ENCODE measurements around the gene TP53AIP1. TPM values are rescaled to one million over a fixed set of nuclear protein-coding genes. Genes with fewer than 3 reads are reported as not detected.

TP53AIP1 gene
- total RNA-seq, 1 donor from 2014 or later, result not detected

GRCh38 chr11:128946648-128947047 is 4.0 kb upstream of the TP53AIP1 start:
- intact Hi-C loops (cut with micrococcal nuclease), result no loop called here

DNA sequence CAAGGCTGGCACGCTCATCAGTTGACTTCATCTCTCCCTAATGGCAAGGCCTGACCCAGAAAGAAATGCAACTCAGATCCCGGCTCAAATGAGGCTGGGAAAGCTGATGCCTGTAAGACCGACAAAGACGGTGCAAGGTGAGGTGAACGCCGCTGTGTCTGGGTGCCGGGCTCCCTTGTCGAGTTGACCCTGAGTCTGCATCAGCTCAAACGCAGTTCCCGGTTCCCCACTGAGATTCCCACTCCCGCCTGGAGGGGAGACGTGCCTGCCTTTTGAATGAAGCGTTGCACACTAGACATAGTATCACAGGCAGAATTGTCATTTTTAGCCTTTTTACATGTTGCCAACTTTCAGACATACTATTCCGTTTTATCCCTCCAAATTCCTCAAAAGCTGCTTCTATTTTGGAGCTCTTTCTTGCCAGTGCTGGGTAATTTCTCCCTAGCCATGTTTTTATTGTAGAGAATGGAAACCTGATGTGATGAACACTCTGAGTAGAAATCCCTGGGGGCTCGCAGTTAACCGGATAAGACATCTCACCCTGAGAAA is 831 bp upstream of the TP53AIP1 start:
- intact Hi-C loops (cut with micrococcal nuclease), result no loop called here

DNA sequence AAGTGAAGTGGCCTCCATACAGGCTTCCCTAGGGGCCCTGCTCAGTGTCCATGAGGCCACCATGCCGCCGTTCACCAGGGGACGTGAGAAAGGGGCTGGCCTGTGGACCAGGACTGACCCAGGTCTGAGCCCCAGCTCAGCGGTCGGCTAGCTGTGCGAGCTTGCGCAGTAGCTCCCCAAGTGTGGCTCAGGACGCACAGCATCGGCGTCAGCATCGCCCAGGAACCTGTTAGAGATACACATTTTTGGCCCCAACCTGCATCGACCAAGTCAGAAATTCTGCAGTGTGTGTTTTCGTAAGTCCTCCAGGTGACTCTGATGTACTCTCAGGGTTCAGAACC is 429 bp downstream of the TP53AIP1 start:
- intact Hi-C loops (cut with micrococcal nuclease), result no loop called here

GRCh38 chr11:128941573-128942271 is 949 bp downstream of the TP53AIP1 start:
- intact Hi-C loops (cut with micrococcal nuclease), result no loop called here

DNA sequence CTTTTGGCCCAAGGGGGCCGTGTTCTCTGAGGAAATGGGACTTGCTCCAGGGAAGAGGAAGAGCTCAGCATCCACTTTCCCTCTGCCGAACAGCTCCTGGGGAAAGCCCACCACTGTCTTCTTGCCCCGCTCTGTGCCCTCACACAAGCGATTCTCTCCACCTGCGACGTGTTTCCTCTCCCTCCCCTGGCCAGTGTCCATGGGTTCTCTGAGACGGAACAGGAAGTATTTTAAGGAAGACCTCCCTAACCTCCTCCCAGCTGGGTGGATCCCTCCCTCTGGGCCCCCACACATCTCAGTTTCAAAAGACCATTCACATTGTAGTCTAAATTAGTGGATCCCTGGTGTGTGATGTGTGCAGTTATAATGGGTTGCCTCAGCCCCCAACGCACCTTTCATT is 1.6 kb downstream of the TP53AIP1 start:
- intact Hi-C loops (cut with micrococcal nuclease), result no loop called here

GRCh38 chr11:128940603-128941002 is 2.1 kb downstream of the TP53AIP1 start:
- intact Hi-C loops (cut with micrococcal nuclease), result no loop called here

DNA sequence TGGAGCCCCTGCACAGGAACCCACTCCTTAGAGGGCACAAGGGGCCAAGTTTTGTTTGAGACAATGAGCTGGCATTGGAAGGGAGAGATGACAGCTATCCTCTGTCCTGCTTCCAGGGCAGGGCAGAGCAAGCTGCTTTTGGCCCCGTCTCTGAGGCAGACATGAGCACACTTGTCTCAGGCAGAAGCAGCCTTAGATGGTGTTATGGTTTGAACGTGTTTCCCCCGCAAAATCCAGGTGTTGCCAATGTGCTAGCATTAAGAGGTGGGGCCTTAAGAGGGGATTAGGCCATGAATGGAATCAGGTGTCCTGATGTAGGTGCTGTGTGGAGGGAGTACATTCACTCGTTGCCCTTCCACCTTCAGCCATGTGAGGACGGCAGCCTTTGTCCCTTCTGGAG is 2.5 kb downstream of the TP53AIP1 start:
- intact Hi-C loops (cut with micrococcal nuclease), result no loop called here

DNA sequence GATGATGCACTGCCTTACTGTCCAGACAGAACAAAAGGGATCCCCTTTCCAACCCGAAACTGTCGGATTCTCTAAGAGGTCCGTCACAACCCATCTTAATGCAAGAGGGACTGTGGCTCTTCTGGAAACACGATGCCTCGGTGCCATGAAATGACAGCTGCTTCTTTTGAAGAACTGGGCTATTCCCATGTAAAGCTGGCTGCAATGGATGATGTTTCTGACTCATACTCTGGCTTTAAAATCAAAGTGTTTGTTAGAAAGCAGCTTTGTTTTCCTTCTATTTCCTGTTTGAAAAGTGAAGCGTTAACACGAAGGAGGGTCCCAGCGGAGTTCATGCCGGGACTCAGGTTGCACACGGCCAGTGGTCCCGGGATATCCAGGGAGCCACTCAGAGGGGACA is 3.1 kb downstream of the TP53AIP1 start:
- intact Hi-C loops (cut with micrococcal nuclease), result no loop called here

DNA sequence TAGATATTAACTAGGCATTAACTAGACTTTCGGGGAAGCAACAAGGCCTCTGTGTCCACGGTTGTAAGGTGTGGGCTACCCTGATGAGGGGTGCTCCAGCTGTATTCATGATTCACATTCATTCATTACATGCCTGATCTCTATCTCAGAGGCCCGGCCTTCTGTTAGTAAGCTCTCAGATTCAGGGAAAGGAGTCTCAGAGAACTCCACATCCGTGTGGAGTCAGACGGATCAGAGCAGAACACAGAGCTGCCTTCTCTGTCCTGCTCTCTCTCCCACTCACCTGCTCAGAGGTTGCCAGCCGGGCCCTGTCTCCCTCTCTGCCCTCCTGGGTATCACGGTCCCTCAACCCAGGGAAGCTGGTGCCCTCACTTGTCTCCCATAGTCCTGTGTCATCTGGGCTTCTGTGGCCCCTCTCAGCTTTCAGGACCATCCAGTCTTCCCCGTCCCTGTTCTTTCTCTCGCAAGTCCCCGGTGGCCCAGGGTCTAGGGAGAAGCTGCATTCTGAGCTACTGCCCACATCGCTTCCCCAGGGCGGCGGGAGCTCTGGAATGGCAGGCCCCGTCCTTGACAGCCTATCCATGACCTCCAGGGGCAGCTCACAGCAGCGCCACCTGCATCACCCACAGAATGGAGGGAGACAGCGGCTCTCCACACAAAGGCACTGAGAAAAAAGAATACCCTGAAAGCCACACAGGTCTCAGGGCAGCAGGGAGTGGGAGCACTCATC is 4.3 kb downstream of the TP53AIP1 start:
- intact Hi-C loops (cut with micrococcal nuclease), result no loop called here

DNA sequence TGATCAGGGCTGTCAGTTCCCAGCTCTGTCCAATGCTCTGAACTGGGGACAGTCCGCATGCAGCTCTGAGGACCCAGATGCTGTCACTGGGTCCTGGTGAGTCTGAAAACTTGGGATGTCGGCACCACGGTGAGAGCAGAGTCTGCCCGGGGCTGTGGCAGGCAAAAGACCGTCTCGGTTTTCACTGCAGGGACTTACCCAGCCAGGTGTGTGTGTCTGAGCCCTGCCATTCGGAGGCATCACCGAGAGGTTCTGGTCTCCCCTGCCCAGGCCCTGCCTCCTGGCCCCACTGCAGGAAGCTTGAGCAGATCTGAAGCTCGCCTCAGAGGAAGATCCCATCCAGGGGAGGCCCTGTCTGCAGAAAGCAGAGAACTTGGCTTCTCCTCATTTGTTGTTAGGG is 5.2 kb downstream of the TP53AIP1 start:
- intact Hi-C loops (cut with micrococcal nuclease), result no loop called here

DNA sequence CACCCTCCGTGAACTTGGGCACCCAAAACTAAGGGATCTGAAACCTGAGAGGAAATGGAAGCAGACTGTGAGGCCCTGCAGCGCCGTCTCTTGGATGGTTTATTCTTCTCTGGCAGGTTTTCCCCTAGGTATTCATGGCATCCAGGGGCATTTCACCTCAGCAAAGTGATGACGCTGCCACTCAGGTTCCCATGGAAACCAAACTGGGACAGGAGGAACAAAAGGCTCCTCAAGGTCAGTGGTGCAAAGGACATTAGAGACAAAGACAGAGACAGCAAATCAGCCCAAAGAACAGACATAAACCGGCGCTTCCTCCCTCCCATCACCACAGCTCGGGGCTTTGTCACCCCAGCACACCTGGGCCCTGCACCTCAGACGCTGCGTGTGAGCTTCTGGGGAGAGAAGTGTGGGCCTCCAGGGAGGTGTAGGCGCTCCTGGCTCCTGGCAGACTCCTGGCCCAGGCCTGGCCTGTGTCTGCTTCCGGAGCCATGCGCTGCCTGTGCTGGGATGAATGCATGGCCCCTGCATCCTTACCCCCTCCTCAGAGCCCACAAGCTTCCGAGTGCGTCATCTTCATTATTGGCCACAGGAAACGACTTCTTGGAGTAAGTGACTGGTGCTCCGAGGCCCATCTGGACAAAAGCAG is 5.9 kb downstream of the TP53AIP1 start:
- intact Hi-C loops (cut with micrococcal nuclease), result no loop called here

GRCh38 chr11:128934926-128935325 is 7.7 kb downstream of the TP53AIP1 start:
- intact Hi-C loops (cut with micrococcal nuclease), result no loop called here

DNA sequence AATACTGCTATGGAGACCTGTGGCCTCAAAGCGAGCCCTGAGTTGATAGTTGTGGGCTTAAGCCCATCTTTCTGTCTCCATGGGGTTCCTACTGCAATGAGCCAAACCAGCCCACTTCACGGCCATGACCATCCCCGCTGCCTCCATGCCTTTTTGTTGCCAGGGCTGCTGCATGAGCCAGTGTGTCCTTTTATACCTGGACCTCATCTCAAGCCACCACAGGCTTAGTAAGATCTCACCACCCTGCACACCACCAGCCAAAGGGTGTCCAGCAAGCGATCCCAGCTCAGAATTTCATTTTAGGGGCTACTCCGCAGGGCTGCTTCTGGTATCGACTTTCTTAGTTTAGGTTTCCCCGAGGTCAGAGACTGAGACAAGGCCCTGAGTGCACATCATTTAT is 8.3 kb downstream of the TP53AIP1 start:
- intact Hi-C loops (cut with micrococcal nuclease), result no loop called here

GRCh38 chr11:128933481-128934178 is 9.0 kb downstream of the TP53AIP1 start:
- intact Hi-C loops (cut with micrococcal nuclease), result no loop called here

- intact Hi-C loops (cut with micrococcal nuclease), result no loop called here
Observed at GRCh38 chr11:128931668-128932067, 11.0 kb downstream of the TP53AIP1 start.

DNA sequence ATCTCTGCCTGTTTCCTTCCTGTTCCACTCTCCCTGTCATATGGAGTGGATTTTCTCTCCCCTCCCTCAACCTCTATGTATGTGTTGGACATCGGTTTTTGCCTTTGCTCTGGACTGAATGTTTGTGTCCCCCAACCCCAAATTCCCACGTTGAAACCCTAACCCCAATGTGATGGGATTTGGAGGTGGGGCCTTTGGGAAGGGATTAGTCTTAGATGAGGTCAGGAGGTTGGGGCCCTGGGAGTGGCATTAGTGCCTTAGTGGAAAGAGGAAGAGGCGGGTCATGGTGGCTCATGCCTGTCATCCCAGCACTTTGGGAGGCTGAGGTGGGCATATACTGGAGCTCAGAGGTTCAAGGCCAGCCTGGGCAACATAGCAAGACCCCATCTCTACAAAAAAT is 11.6 kb downstream of the TP53AIP1 start:
- intact Hi-C loops (cut with micrococcal nuclease), result no loop called here

DNA sequence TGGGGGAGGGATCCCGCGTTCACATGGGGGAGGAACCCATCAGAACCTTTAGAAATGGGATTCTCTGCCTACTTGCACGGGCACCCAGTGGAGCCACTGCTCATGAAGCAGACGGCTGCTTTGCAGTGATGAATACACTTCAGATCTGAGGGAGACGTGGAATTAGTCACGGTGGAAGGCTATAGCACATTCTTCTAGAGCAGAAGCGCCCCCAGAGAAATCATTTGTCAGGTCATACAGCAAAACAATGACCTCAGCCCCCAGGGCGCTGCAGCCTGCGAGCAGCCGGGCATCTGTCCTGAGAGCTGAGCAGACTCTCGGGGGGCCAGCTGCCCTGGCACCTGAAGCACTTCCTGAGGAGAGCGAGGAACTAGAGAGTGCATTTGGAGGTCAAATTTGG is 12.7 kb downstream of the TP53AIP1 start:
- intact Hi-C loops (cut with micrococcal nuclease), result no loop called here

GRCh38 chr11:128929468-128929867 is 13.2 kb downstream of the TP53AIP1 start:
- intact Hi-C loops (cut with micrococcal nuclease), result no loop called here

- intact Hi-C loops (cut with micrococcal nuclease), result no loop called here
Observed at GRCh38 chr11:128928400-128928799, 14.3 kb downstream of the TP53AIP1 start.

- intact Hi-C loops (cut with micrococcal nuclease), result no loop called here
Observed at GRCh38 chr11:128927683-128928336, 14.9 kb downstream of the TP53AIP1 start.

DNA sequence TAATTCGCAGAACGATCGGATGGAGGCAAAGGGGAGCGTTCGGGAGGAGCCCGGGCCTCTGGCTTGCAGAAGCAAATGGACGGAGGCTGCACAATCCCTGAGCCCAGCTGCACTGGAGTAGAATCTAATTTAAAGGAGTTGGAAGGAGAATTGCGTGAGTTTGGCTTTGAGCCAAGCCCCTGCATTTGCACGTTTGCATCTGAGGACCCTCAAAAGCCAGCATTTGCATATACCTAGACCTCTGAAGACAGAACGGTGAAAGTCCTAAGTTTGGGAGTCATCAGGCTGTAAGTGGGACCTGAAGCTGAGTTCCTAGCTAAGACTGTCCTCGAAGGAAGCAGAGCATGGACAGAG is 15.6 kb downstream of the TP53AIP1 start:
- intact Hi-C loops (cut with micrococcal nuclease), result no loop called here
